ENCODE data around the gene POU4F1.
"Not testable (repeated sequence)": the region's sequence is repeated elsewhere in the genome, so short reads cannot be mapped to it uniquely, and the experiment has no call there.

The POU4F1 gene

GRCh38 chr13:78603240-78603957, at the start of gene POU4F1:
POU4F1 (minus strand) TSS chr13:78603552; CDS start chr13:78603326, 226 bp downstream.
- DNase-seq, result peak; percentile 69

- no peak for DNase-seq
These were observed 49.3 kb upstream of the POU4F1 start for GRCh38 chr13:78652651-78653050.

GRCh38 chr13:78650717-78651083, 47.3 kb upstream of the POU4F1 start:
- DNase-seq, result no peak

- no peak for DNase-seq
These were observed 46.8 kb upstream of the POU4F1 start for GRCh38 chr13:78649997-78650716.

- DNase-seq, result not testable (repeated sequence)
These were observed 43.8 kb upstream of the POU4F1 start for GRCh38 chr13:78647109-78647678.

GRCh38 chr13:78638216-78638615, 34.9 kb upstream of the POU4F1 start:
- no peak for DNase-seq

GRCh38 chr13:78636495-78636894, 33.1 kb upstream of the POU4F1 start:
- DNase-seq, result no peak

GRCh38 chr13:78632996-78633395, 29.6 kb upstream of the POU4F1 start:
- DNase-seq, result no peak

- DNase-seq, result no peak
These were observed 27.7 kb upstream of the POU4F1 start for GRCh38 chr13:78631077-78631476.

GRCh38 chr13:78630511-78630910, 27.2 kb upstream of the POU4F1 start:
- DNase-seq, result no peak

- DNase-seq, result no peak
These were observed 22.0 kb upstream of the POU4F1 start for GRCh38 chr13:78625384-78625783.

- DNase-seq, result no peak
These were observed 19.8 kb upstream of the POU4F1 start for GRCh38 chr13:78623132-78623531.

GRCh38 chr13:78620936-78621470, 17.7 kb upstream of the POU4F1 start:
- no peak for DNase-seq

- no peak for DNase-seq
These were observed 15.1 kb upstream of the POU4F1 start for GRCh38 chr13:78618411-78618810.

- no peak for DNase-seq
These were observed 7.7 kb upstream of the POU4F1 start for GRCh38 chr13:78611040-78611439.

- no peak for DNase-seq
These were observed 7.1 kb upstream of the POU4F1 start for GRCh38 chr13:78610381-78610883.

GRCh38 chr13:78609464-78610205, 6.3 kb upstream of the POU4F1 start:
- DNase-seq, result no peak

- DNase-seq, result no peak
These were observed 5.5 kb upstream of the POU4F1 start for GRCh38 chr13:78608688-78609463.

- DNase-seq, result no peak
These were observed 4.9 kb upstream of the POU4F1 start for GRCh38 chr13:78608252-78608687.

GRCh38 chr13:78607409-78608251, 4.3 kb upstream of the POU4F1 start:
- DNase-seq, result no peak

Data from NCI-H1694 treated with DMSO at 0.1 percent for 48 hours (cell line).